HG02759 (cell line): ENCODE measurements around the gene PTBP1.

ENCODE experiments used
- ATAC-seq: cut with Tn5 transposase; IDR thresholded peaks from one replicate; pipeline ENCODE4 v1.9.1; 2021; ENCODE audit warnings: mild to moderate bottlenecking, moderate library complexity; ENCODE audit not compliant: unreplicated experiment

PTBP1 gene

GRCh38 chr19:796692-797527 is at the start of gene PTBP1:
Gene PTBP1, plus strand, starts transcription at chr19:797452. Its CDS starts 46 bp downstream, at chr19:797498.
- ATAC-seq = peak; percentile 72

- no peak for ATAC-seq
Measured at GRCh38 chr19:748274-748598, 49.0 kb upstream of the PTBP1 start.

- no peak for ATAC-seq
Measured at GRCh38 chr19:749811-750210, 47.4 kb upstream of the PTBP1 start.

- ATAC-seq = no peak
Measured at GRCh38 chr19:750640-751423, 46.4 kb upstream of the PTBP1 start, which contains the start of gene MISP. Gene MISP, plus strand, starts transcription at chr19:751112. Its CDS starts 5,835 bp downstream, at chr19:756947.

GRCh38 chr19:751501-752341 is 45.5 kb upstream of the PTBP1 start:
- ATAC-seq = no peak

- no peak for ATAC-seq
Measured at GRCh38 chr19:752652-753517, 44.4 kb upstream of the PTBP1 start.

- ATAC-seq = no peak
Measured at GRCh38 chr19:754530-754929, 42.7 kb upstream of the PTBP1 start.

- ATAC-seq = no peak
Measured at GRCh38 chr19:755063-755462, 42.2 kb upstream of the PTBP1 start.

GRCh38 chr19:756236-756635 is 41.0 kb upstream of the PTBP1 start:
- no peak for ATAC-seq

- no peak for ATAC-seq
Measured at GRCh38 chr19:756821-757688, 40.2 kb upstream of the PTBP1 start.

GRCh38 chr19:757811-758668 is 39.2 kb upstream of the PTBP1 start:
- ATAC-seq = no peak

- ATAC-seq = no peak
Measured at GRCh38 chr19:763181-763580, 34.1 kb upstream of the PTBP1 start.

GRCh38 chr19:763869-764268 is 33.4 kb upstream of the PTBP1 start:
- no peak for ATAC-seq

GRCh38 chr19:764301-764700 is 33.0 kb upstream of the PTBP1 start:
- no peak for ATAC-seq

- ATAC-seq = no peak
Measured at GRCh38 chr19:765179-765738, 32.0 kb upstream of the PTBP1 start.

GRCh38 chr19:768424-768823 is 28.8 kb upstream of the PTBP1 start:
- ATAC-seq = no peak

- no peak for ATAC-seq
Measured at GRCh38 chr19:769616-770015, 27.6 kb upstream of the PTBP1 start.

- no peak for ATAC-seq
Measured at GRCh38 chr19:771332-771785, 25.9 kb upstream of the PTBP1 start.
